Natural killer cell (primary cell): ENCODE data around the gene TMEM18. TPM values are rescaled to one million over a fixed set of nuclear protein-coding genes. Genes with fewer than 3 reads are reported as not detected.

ENCODE experiments used
- ATAC-seq, 3 donors: fragments of 150-1000 bp in 2 of 3; fragments of 200-7000 bp in 1 of 3; cut with Tn5 transposase; 1 replicate in 1 of 3; 2 replicates in 2 of 3; pipeline ENCODE4 v1.10.0; 2021; ENCODE audit warnings: mild to moderate bottlenecking in 2 of 3, moderate library complexity in 2 of 3
- DNase-seq, 2 donors: peaks; one replicate each; pipeline versions ENCODE4 v3.0.0 to v3.0.0-alpha.2; 2013 to 2021; ENCODE audit warnings: mixed read lengths in 1 of 2
- H3K27ac ChIP-seq: one replicate; pipeline ENCODE4 v1.5.1; 2013; ENCODE audit warnings: mild to moderate bottlenecking, low read length
- H3K27me3 ChIP-seq: one replicate; pipeline ENCODE4 v1.6.1; 2013; ENCODE audit warnings: low read length; ENCODE audit not compliant: control insufficient read depth, insufficient read depth
- H3K36me3 ChIP-seq: one replicate; pipeline ENCODE4 v1.6.1; 2013; ENCODE audit warnings: low read length; ENCODE audit not compliant: control insufficient read depth, insufficient read depth
- H3K4me1 ChIP-seq: one replicate; pipeline ENCODE4 v1.6.1; 2013; ENCODE audit warnings: low read length; ENCODE audit not compliant: control insufficient read depth, insufficient read depth
- H3K4me3 ChIP-seq: one replicate; pipeline ENCODE4 v1.5.1; 2013; ENCODE audit warnings: low read length
- H3K9me3 ChIP-seq: one replicate; pipeline ENCODE4 v1.6.1; 2013; ENCODE audit warnings: low read length; ENCODE audit not compliant: control insufficient read depth, insufficient read depth
- H3K27ac Mint-ChIP-seq, 2 donors: one replicate each; pipeline ENCODE4 v1.8.0; 2022; ENCODE audit warnings: mild to moderate bottlenecking in 2 of 2, mixed read lengths in 2 of 2, moderate library complexity in 1 of 2
- H3K27me3 Mint-ChIP-seq, 2 donors: one replicate each; pipeline ENCODE4 v1.8.0; 2022; ENCODE audit warnings: low read depth in 2 of 2, mixed read lengths in 2 of 2
- H3K36me3 Mint-ChIP-seq: one replicate; pipeline ENCODE4 v1.8.0; 2022; ENCODE audit warnings: mixed read lengths
- H3K4me1 Mint-ChIP-seq, 2 donors: one replicate each; pipeline ENCODE4 v1.8.0; 2022; ENCODE audit warnings: mixed read lengths in 2 of 2
- H3K4me3 Mint-ChIP-seq: one replicate; pipeline ENCODE4 v1.8.0; 2022; ENCODE audit warnings: mild to moderate bottlenecking, moderate library complexity, mixed read lengths
- H3K9me3 Mint-ChIP-seq, 2 donors: one replicate each; pipeline ENCODE4 v1.8.0; 2022; ENCODE audit warnings: mixed read lengths in 2 of 2
- CTCF ChIP-seq: fragments of 200-600 bp; IDR thresholded peaks from one replicate; pipeline ENCODE4 v1.8.0; 2022; ENCODE audit warnings: antibody characterized with exemption
- WGBS: methylation state at CpG from one replicate; pipeline ENCODE4 v1.1.7; 2013; ENCODE audit warnings: missing lambda C conversion rate; ENCODE audit not compliant: insufficient coverage; 5-methylcytosine and 5-hydroxymethylcytosine counted together
- intact Hi-C: fragments of 100-400 bp; cut with micrococcal nuclease; formaldehyde crosslinking; loops from one replicate; pipeline ENCODE4 v1.14.2; 2022
- total RNA-seq, 4 donors: library from RNA; stranded (reverse); fragments of 120-200 nt in 1 of 4; gene quantifications; one replicate each; pipeline versions ENCODE4 v1.2.3 to v1.2.4, GENCODE V29; 2013 to 2022

TMEM18 gene
- total RNA-seq, 3 donors from 2014 or later (not counting 1 experiment from before 2014, with no cell fraction given): 22.0 to 30.8 (median 22.1) TPM

- Mint-ChIP-seq H3K27me3 (no peaks in the 10 kb centered on the region), H3K27ac (no peak overlapping the region), H3K36me3 (no peaks in the 10 kb centered on the region), H3K4me3 (no peak overlapping the region), H3K4me1 (peaks cover 32 to 42% of the 10 kb centered on the region in 2 donors), H3K9me3 (no peaks in the 10 kb centered on the region)
- no peak for TF ChIP-seq CTCF
- no peak for DNase-seq
- Histone ChIP-seq H3K27me3 (no peaks in the 10 kb centered on the region), H3K36me3 (no peaks in the 10 kb centered on the region), H3K4me3 (no peak overlapping the region), H3K27ac (no peak overlapping the region), H3K9me3 (peaks cover 4% of the 10 kb centered on the region), H3K4me1 (peaks cover 36% of the 10 kb centered on the region)
- ATAC-seq: no peak
- intact Hi-C loops: no loop called here
- 94% methylated on average over 14 of the region's 14 CpGs for WGBS
Measured at GRCh38 chr2:651951-652373, 25.2 kb downstream of the TMEM18 start.

DNA sequence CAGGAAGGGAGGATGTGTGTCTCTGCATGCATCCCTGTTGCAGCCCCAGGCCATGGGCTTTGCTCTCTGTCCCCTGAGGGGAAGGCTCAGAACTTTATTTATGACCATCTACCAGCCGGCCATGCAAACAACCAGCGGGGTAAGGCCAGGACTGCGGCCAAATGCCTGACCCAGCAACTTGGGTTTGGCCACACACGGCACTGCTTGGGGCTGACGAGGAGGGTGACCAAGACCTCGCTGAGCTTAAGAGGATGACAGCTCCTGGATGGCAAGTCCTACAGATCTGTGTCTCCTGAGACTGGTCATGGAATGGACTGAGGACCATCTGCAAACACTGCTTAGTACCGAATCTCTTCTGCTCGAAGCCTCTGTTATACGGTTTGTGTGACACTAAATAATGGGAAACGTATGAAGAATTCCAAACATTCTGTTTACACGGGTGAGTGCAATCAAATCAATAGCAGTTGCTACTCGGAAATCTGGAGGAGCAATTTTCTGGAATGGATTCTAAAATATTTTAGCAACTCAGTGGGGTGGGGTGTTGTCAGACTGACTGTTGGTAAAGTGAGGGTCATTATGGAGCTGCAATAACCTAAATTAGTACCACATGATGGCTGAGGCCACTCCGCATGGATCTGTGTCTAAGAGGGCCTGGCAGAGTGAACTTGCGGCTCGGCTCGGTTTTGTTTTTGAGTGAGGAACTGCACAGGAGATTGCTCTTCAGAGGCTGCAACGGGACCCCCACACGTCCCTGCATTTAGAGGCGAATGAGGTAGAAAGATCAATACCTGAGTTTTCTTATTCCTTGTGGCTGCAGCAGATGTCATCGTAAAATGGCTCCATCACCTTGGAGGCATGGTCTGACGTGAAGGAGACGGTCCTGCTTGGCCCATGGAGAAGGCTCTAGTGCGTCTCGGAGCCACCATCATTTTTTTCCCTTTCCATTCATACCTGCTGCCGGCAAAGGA is 26.6 kb downstream of the TMEM18 start:
- no peak overlapping the region for H3K27ac Mint-ChIP-seq
- DNase-seq: no peak
- H3K36me3 ChIP-seq: no peaks in the 10 kb centered on the region
- H3K27ac ChIP-seq: no peak overlapping the region
- H3K4me1 ChIP-seq: peaks cover 27% of the 10 kb centered on the region
- H3K36me3 Mint-ChIP-seq: no peaks in the 10 kb centered on the region
- H3K4me3 Mint-ChIP-seq: no peak overlapping the region
- H3K27me3 ChIP-seq: no peaks in the 10 kb centered on the region
- no peak overlapping the region for H3K4me3 ChIP-seq
- no peak for ATAC-seq
- H3K9me3 ChIP-seq: peaks cover 3% of the 10 kb centered on the region
- no peak for TF ChIP-seq CTCF
- no peaks in the 10 kb centered on the region for H3K9me3 Mint-ChIP-seq
- intact Hi-C loops: no loop called here
- H3K27me3 Mint-ChIP-seq: peaks cover 0 to 11% of the 10 kb centered on the region in 2 donors
- WGBS: 95% methylated on average over 24 of the region's 25 CpGs
- H3K4me1 Mint-ChIP-seq: peaks cover 18 to 29% of the 10 kb centered on the region in 2 donors

GRCh38 chr2:649426-650342 is 27.5 kb downstream of the TMEM18 start:
- Histone ChIP-seq H3K4me3 (no peak overlapping the region), H3K27ac (no peak overlapping the region), H3K36me3 (no peaks in the 10 kb centered on the region), H3K4me1 (peaks cover 19% of the 10 kb centered on the region), H3K27me3 (no peaks in the 10 kb centered on the region), H3K9me3 (no peaks in the 10 kb centered on the region)
- DNase-seq (no peak), ATAC-seq (no peak)
- Mint-ChIP-seq H3K4me1 (peaks cover 10 to 19% of the 10 kb centered on the region in 2 donors), H3K27ac (no peak overlapping the region), H3K4me3 (no peak overlapping the region), H3K36me3 (no peaks in the 10 kb centered on the region), H3K9me3 (no peaks in the 10 kb centered on the region), H3K27me3 (peaks cover 0 to 11% of the 10 kb centered on the region in 2 donors)
- intact Hi-C loops: no loop called here
- WGBS: 90% methylated on average over 20 of the region's 20 CpGs
- no peak for TF ChIP-seq CTCF
